CD4-positive, CD25-positive, alpha-beta regulatory T cell (primary cell): ENCODE measurements around the gene ACAD8. TPM values are rescaled to one million over a fixed set of nuclear protein-coding genes. Genes with fewer than 3 reads are reported as not detected.
A peak's percentile ranks its signal among the peaks of the same experiment; 100 is the strongest.

Source experiments
- ATAC-seq, 2 donors: fragments of 150-1000 bp; cut with Tn5 transposase; one replicate each; pipeline ENCODE4 v1.10.0; 2021; ENCODE audit warnings: low read depth in 2 of 2, moderate number of reproducible peaks in 2 of 2, moderate library complexity in 1 of 2
- DNase-seq, 3 donors: peaks; one replicate each; pipeline versions ENCODE4 v3.0.0 to v3.0.0-alpha.2; 2012 to 2022; ENCODE audit warnings: mixed read lengths in 1 of 3
- H3K27ac ChIP-seq: one replicate; pipeline ENCODE4 v1.7.0; 2013; ENCODE audit warnings: mild to moderate bottlenecking, low read length; ENCODE audit not compliant: insufficient read depth, poor library complexity, severe bottlenecking
- H3K27me3 ChIP-seq: one replicate; pipeline ENCODE4 v1.7.0; 2013; ENCODE audit warnings: low read length; ENCODE audit not compliant: control insufficient read depth, insufficient read depth
- H3K36me3 ChIP-seq: one replicate; pipeline ENCODE4 v1.7.0; 2013; ENCODE audit warnings: mild to moderate bottlenecking, low read length, moderate library complexity; ENCODE audit not compliant: control insufficient read depth, insufficient read depth
- H3K4me1 ChIP-seq: 2 replicates; pipeline ENCODE4 v1.7.0; 2013; ENCODE audit warnings: mild to moderate bottlenecking, low read length; ENCODE audit not compliant: insufficient read depth, control insufficient read depth, poor library complexity, severe bottlenecking
- H3K4me3 ChIP-seq: one replicate; pipeline ENCODE4 v1.7.0; 2013; ENCODE audit warnings: low read depth, mild to moderate bottlenecking, low read length, moderate library complexity
- H3K9me3 ChIP-seq, 2 experiments: 1 replicate in 1 of 2; 2 replicates in 1 of 2; pipeline ENCODE4 v1.7.0; 2013; ENCODE audit warnings: low read length in 2 of 2, mild to moderate bottlenecking in 1 of 2, moderate library complexity in 1 of 2; ENCODE audit not compliant: control insufficient read depth in 2 of 2
- H3K27ac Mint-ChIP-seq, 3 donors: one replicate each; pipeline ENCODE4 v1.8.0; 2020 to 2022; ENCODE audit warnings: mild to moderate bottlenecking in 3 of 3, mixed read lengths in 3 of 3, moderate library complexity in 2 of 3
- H3K27me3 Mint-ChIP-seq: one replicate; pipeline ENCODE4 v1.8.0; 2022; ENCODE audit warnings: mild to moderate bottlenecking, mixed read lengths
- H3K36me3 Mint-ChIP-seq: one replicate; pipeline ENCODE4 v1.8.0; 2020; ENCODE audit warnings: mixed read lengths
- H3K4me1 Mint-ChIP-seq, 4 donors: one replicate each; pipeline ENCODE4 v1.8.0; 2020 to 2022; ENCODE audit warnings: mixed read lengths in 4 of 4, mild to moderate bottlenecking in 1 of 4
- H3K4me3 Mint-ChIP-seq, 4 donors: one replicate each; pipeline ENCODE4 v1.8.0; 2020 to 2022; ENCODE audit warnings: mild to moderate bottlenecking in 4 of 4, mixed read lengths in 4 of 4, moderate library complexity in 3 of 4
- H3K9me3 Mint-ChIP-seq, 7 donors: one replicate each; pipeline ENCODE4 v1.8.0; 2020 to 2022; ENCODE audit warnings: mixed read lengths in 7 of 7, mild to moderate bottlenecking in 3 of 7, moderate library complexity in 2 of 7
- polyA plus RNA-seq, 4 donors: library from polyadenylated mRNA; unstranded; fragments of 300-500 nt; fragmentation: Illumina TruSeq; gene quantifications; one replicate each; pipeline ENCODE4 v1.2.3, GENCODE V29; 2021
- total RNA-seq: library from RNA; stranded (reverse); gene quantifications from one replicate; pipeline ENCODE4 v1.2.3, GENCODE V29; 2022

Gene ACAD8
- total and polyA plus RNA-seq, 5 donors from 2014 or later, result 18.6 to 28.7 (median 20.0) TPM

- H3K27me3 ChIP-seq, result no peaks in the 10 kb centered on the region
- peaks cover 24% of the 10 kb centered on the region for H3K4me1 ChIP-seq
- H3K9me3 ChIP-seq, result no peaks in the 10 kb centered on the region
- no peaks in the 10 kb centered on the region for H3K36me3 ChIP-seq
- DNase-seq (peak in 2 of 3 donors; percentile 11 to 69), ATAC-seq (no peak)
- H3K4me3 ChIP-seq, result no peak overlapping the region
- Mint-ChIP-seq H3K27ac (peak overlapping the region; percentile 28 to 88 (median 48)), H3K4me3 (peak overlapping the region in 2 of 4 donors; percentile 48 to 66), H3K27me3 (peaks cover 5% of the 10 kb centered on the region), H3K4me1 (peaks cover 6 to 63% (median 33%) of the 10 kb centered on the region in 4 donors), H3K9me3 (no peaks in the 10 kb centered on the region), H3K36me3 (peaks cover 4% of the 10 kb centered on the region)
- no peak overlapping the region for H3K27ac ChIP-seq
Measured at GRCh38 chr11:134270250-134270714, 16.9 kb downstream of the ACAD8 start.

- Histone ChIP-seq H3K27ac (no peak overlapping the region), H3K4me3 (no peak overlapping the region), H3K4me1 (peaks cover 35% of the 10 kb centered on the region), H3K9me3 (no peaks in the 10 kb centered on the region), H3K27me3 (no peaks in the 10 kb centered on the region), H3K36me3 (no peaks in the 10 kb centered on the region)
- Mint-ChIP-seq H3K4me3 (no peak overlapping the region), H3K27ac (no peak overlapping the region), H3K9me3 (no peaks in the 10 kb centered on the region), H3K4me1 (peaks cover 6 to 66% (median 36%) of the 10 kb centered on the region in 4 donors), H3K36me3 (peaks cover 4% of the 10 kb centered on the region), H3K27me3 (peaks cover 10% of the 10 kb centered on the region)
- DNase-seq (no peak), ATAC-seq (no peak)
Measured at GRCh38 chr11:134271978-134272377, 18.6 kb downstream of the ACAD8 start.

- peak overlapping the region in 3 of 4 donors; percentile 4 to 76 (median 52) for H3K4me3 Mint-ChIP-seq
- no peak for DNase-seq
Measured at GRCh38 chr11:134272381-134273316, 19.3 kb downstream of the ACAD8 start.

GRCh38 chr11:134273317-134273712 is 19.9 kb downstream of the ACAD8 start:
- peaks cover 0 to 1% of the 10 kb centered on the region in 2 experiments for H3K9me3 ChIP-seq
- H3K27me3 Mint-ChIP-seq, result peaks cover 20% of the 10 kb centered on the region
- H3K27me3 ChIP-seq, result peaks cover 8% of the 10 kb centered on the region
- H3K36me3 ChIP-seq, result no peaks in the 10 kb centered on the region
- H3K4me1 Mint-ChIP-seq, result peaks cover 6 to 58% (median 40%) of the 10 kb centered on the region in 4 donors
- H3K36me3 Mint-ChIP-seq, result peaks cover 4% of the 10 kb centered on the region
- ATAC-seq (no peak), DNase-seq (no peak)
- peak overlapping the region; percentile 35 for H3K4me3 ChIP-seq
- H3K9me3 Mint-ChIP-seq, result peaks cover 0 to 3% (median 0%) of the 10 kb centered on the region in 7 donors
- H3K27ac Mint-ChIP-seq, result no peak overlapping the region
- peaks cover 38% of the 10 kb centered on the region for H3K4me1 ChIP-seq
- H3K27ac ChIP-seq, result no peak overlapping the region
- peak overlapping the region in 2 of 4 donors; percentile 4 to 76 for H3K4me3 Mint-ChIP-seq

More at GRCh38 chr11:134272381-134273316, 19.3 kb downstream of the ACAD8 start:
- H3K4me1 ChIP-seq, result peaks cover 38% of the 10 kb centered on the region
- ATAC-seq, result no peak
- Mint-ChIP-seq H3K9me3 (peaks cover 0 to 3% (median 0%) of the 10 kb centered on the region in 7 donors), H3K27me3 (peaks cover 14% of the 10 kb centered on the region), H3K27ac (peak overlapping the region in 1 of 3 donors; percentile 51), H3K4me1 (peaks cover 6 to 63% (median 40%) of the 10 kb centered on the region in 4 donors), H3K36me3 (peaks cover 4% of the 10 kb centered on the region)
- H3K4me3 ChIP-seq, result no peak overlapping the region
- no peaks in the 10 kb centered on the region for H3K9me3 ChIP-seq
- peaks cover 3% of the 10 kb centered on the region for H3K27me3 ChIP-seq
- no peaks in the 10 kb centered on the region for H3K36me3 ChIP-seq
- H3K27ac ChIP-seq, result no peak overlapping the region

- Histone ChIP-seq H3K36me3 (no peaks in the 10 kb centered on the region), H3K9me3 (peaks cover 0 to 5% of the 10 kb centered on the region in 2 experiments), H3K27me3 (peaks cover 11% of the 10 kb centered on the region), H3K27ac (no peak overlapping the region), H3K4me1 (peaks cover 36% of the 10 kb centered on the region), H3K4me3 (peak overlapping the region; percentile 95)
- peaks cover 6 to 56% (median 39%) of the 10 kb centered on the region in 4 donors for H3K4me1 Mint-ChIP-seq
- DNase-seq (no peak), ATAC-seq (no peak)
- peaks cover 0 to 7% (median 3%) of the 10 kb centered on the region in 7 donors for H3K9me3 Mint-ChIP-seq
- peaks cover 23% of the 10 kb centered on the region for H3K27me3 Mint-ChIP-seq
- H3K4me3 Mint-ChIP-seq, result peak overlapping the region; percentile 93 to 97 (median 94)
- H3K27ac Mint-ChIP-seq, result peak overlapping the region; percentile 77 to 92 (median 81)
- H3K36me3 Mint-ChIP-seq, result peaks cover 4% of the 10 kb centered on the region
Measured at GRCh38 chr11:134275188-134275533, 21.8 kb downstream of the ACAD8 start.

GRCh38 chr11:134275534-134276395 is 22.4 kb downstream of the ACAD8 start, which contains the start of gene GLB1L3:
GLB1L3 (plus strand) TSS chr11:134276379; CDS start chr11:134276741, 362 bp downstream.
- H3K27ac ChIP-seq, result peak within 1 kb of the TSS; percentile 55
- H3K9me3 ChIP-seq, result peaks cover 0 to 5% of the 10 kb centered on the region in 2 experiments
- Mint-ChIP-seq H3K36me3 (peaks cover 4% of the 10 kb centered on the region), H3K9me3 (peaks cover 0 to 7% (median 3%) of the 10 kb centered on the region in 7 donors), H3K27me3 (peaks cover 23% of the 10 kb centered on the region), H3K4me3 (peak within 1 kb of the TSS; percentile 93 to 97 (median 94)), H3K27ac (peak within 1 kb of the TSS; percentile 81 to 92 (median 88)), H3K4me1 (peaks cover 6 to 49% (median 33%) of the 10 kb centered on the region in 4 donors)
- peaks cover 30% of the 10 kb centered on the region for H3K4me1 ChIP-seq
- H3K36me3 ChIP-seq, result no peaks in the 10 kb centered on the region
- H3K4me3 ChIP-seq, result peak within 1 kb of the TSS; percentile 95
- peak; percentile 66 to 86 (median 77) for DNase-seq
- ATAC-seq, result peak; percentile 89 to 94
- peaks cover 14% of the 10 kb centered on the region for H3K27me3 ChIP-seq
